Measurements from ENCODE around the gene KDM4B. TPM values are rescaled to one million over a fixed set of nuclear protein-coding genes. Genes with fewer than 3 reads are reported as not detected.

KDM4B gene
- total and polyA plus RNA-seq, 10 of the 15 experiments (the other 5 are each of a cell fraction or from before 2014, with no cell fraction given): 0.47 to 49.6 (median 16.2) TPM

DNA sequence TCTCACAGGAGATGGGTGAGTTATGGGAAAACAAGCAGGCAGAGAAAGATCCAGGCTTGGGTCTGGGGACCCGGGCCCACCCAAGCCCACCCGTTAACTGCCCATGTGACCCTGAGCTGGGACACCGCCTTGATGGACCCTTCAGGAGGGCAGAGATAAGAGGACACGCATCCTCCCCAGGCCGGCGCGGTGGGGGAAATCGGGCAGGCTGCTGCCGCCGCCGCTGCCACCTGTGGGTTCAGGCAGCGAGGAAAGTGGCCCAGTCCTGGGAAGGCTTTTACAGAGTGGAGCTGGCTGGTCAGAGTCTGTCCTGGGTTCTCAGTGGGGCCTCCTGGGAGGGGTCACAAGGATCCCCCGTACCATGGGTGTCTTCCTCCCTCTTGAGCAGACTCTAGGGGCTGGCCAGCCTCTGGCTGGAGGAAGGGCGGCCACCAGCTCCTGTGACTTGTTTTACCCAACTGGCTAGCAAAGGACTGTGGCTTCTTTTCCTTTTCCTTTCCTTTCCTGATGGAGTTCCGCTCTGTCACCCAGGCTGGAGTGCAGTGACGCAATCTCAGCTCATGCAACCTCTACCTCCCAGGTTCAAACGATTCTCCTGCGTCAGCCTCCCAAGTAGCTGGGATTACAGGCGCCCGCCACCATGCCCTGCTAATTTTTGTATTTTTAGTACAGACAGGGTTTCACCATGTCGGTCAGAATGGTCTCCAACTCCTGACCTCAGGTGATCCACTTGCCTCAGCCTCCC lies 155.4 kb downstream of the KDM4B start (continued):
- TF ChIP-seq, protein P1, sequence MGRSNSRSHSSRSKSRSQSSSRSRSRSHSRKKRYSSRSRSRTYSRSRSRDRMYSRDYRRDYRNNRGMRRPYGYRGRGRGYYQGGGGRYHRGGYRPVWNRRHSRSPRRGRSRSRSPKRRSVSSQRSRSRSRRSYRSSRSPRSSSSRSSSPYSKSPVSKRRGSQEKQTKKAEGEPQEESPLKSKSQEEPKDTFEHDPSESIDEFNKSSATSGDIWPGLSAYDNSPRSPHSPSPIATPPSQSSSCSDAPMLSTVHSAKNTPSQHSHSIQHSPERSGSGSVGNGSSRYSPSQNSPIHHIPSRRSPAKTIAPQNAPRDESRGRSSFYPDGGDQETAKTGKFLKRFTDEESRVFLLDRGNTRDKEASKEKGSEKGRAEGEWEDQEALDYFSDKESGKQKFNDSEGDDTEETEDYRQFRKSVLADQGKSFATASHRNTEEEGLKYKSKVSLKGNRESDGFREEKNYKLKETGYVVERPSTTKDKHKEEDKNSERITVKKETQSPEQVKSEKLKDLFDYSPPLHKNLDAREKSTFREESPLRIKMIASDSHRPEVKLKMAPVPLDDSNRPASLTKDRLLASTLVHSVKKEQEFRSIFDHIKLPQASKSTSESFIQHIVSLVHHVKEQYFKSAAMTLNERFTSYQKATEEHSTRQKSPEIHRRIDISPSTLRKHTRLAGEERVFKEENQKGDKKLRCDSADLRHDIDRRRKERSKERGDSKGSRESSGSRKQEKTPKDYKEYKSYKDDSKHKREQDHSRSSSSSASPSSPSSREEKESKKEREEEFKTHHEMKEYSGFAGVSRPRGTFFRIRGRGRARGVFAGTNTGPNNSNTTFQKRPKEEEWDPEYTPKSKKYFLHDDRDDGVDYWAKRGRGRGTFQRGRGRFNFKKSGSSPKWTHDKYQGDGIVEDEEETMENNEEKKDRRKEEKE (IDR thresholded peaks at IDR 0.05): no peak
- no peak for TF ChIP-seq PAX8 (IDR thresholded peaks at IDR 0.05)
- TF ChIP-seq, protein P2, sequence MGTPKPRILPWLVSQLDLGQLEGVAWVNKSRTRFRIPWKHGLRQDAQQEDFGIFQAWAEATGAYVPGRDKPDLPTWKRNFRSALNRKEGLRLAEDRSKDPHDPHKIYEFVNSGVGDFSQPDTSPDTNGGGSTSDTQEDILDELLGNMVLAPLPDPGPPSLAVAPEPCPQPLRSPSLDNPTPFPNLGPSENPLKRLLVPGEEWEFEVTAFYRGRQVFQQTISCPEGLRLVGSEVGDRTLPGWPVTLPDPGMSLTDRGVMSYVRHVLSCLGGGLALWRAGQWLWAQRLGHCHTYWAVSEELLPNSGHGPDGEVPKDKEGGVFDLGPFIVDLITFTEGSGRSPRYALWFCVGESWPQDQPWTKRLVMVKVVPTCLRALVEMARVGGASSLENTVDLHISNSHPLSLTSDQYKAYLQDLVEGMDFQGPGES (IDR thresholded peaks at IDR 0.05): no peak
- TF ChIP-seq TCF7 (IDR thresholded peaks at IDR 0.05; ENCODE audit: borderline replicate concordance): no peak
- TF ChIP-seq NRF1 (conservative IDR thresholded peaks at IDR 0.05; ENCODE audit: low read depth, low read length): no peak
- no peak for TF ChIP-seq ZNF622 (IDR thresholded peaks at IDR 0.05)
- no peak for TF ChIP-seq RAD21 (IDR thresholded peaks at IDR 0.05; ENCODE audit: insufficient read depth, low read depth, low read length)
- no peak for TF ChIP-seq HCFC1 (IDR thresholded peaks at IDR 0.05; ENCODE audit: low read length)

DNA sequence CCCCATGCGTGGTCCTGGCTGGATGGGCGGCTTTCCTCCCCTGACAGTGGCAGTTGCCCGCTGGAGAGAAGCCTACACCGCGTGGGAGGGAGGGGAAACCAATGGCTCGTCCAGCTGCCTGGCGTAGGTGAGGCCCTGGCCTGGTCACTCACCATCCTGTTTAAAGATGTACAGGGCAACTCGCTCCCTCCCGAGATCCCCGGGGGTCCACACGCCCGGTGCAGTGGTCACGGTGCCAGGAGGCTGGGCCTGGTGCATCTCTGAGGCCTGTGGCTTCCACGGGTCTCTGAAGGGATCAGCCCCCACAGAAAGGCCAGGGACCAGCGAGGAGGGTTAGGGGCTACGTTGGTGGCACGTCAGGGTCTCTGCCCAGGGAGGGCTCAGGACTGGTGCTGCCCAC lies 156.5 kb downstream of the KDM4B start:
- in situ Hi-C loops (cut with MboI): no loop called here
- no peak overlapping the region for H3K9ac ChIP-seq (ENCODE audit: control insufficient read depth, insufficient read depth, low read length)
- ChIA-PET SMC1A (ENCODE audit: uncharacterized antibody, unreplicated experiment) (no interaction called here), POLR2A (no interaction called here), CTCF (no interaction called here), RAD21 (ENCODE audit: unreplicated experiment) (no interaction called here)
- BruUV-seq (replicated peaks): no TSS peak
- ATAC-seq (no peak), FAIRE-seq (no peak), DNase-seq (ENCODE audit: low read depth, low spot score) (no peak)
- no peaks in the 10 kb centered on the region for H3K27me3 ChIP-seq (replicated peaks in 1 of 2; ENCODE audit: control insufficient read depth in 2 of 2, insufficient read depth in 2 of 2, low read length in 1 of 2)
- H3K4me1 ChIP-seq (ENCODE audit: control insufficient read depth, insufficient read depth, low read length): peaks cover 42% of the 10 kb centered on the region
- H2AFZ ChIP-seq (ENCODE audit: control insufficient read depth, low read depth, low read length): no peak overlapping the region
- 78% methylated on average over 17 of the region's 17 CpGs for WGBS (ENCODE audit: insufficient coverage, insufficient replicate concordance, low lambda C conversion rate, missing lambda C conversion rate)
- intact Hi-C loops (cut with micrococcal nuclease; ENCODE audit: unreplicated experiment): no loop called here
- H4K20me1 ChIP-seq (ENCODE audit: control insufficient read depth, insufficient read depth): no peaks in the 10 kb centered on the region
- no peak overlapping the region for H3K4me3 ChIP-seq
- no peak overlapping the region for H3K27ac ChIP-seq (ENCODE audit: control insufficient read depth, insufficient read depth)
- H3K9me3 ChIP-seq (replicated peaks; ENCODE audit: control insufficient read depth, insufficient read depth, low read length): no peaks in the 10 kb centered on the region
- H3K4me2 ChIP-seq (ENCODE audit: control insufficient read depth, insufficient read depth): no peak overlapping the region
- H3K36me3 ChIP-seq (ENCODE audit: control insufficient read depth in 2 of 2, insufficient read depth in 2 of 2, low read length in 1 of 2): peaks cover 0 to 1% of the 10 kb centered on the region in 2 experiments; a peak in 3 of 4 replicates
- 0 out of 2 replicates have a peak, but pooled peaks cover 2% of the 10 kb centered on the region for H3K79me2 ChIP-seq (ENCODE audit: control insufficient read depth, insufficient read depth, low read length)
- TF ChIP-seq STAT1 (conservative IDR thresholded peaks at IDR 0.05) (no peak), ZNF217 (IDR thresholded peaks at IDR 0.05) (no peak), BCL11A (IDR thresholded peaks at IDR 0.05; ENCODE audit: low read depth, low read length) (no peak), FOS (IDR thresholded peaks at IDR 0.05; ENCODE audit: borderline replicate concordance, extremely low read depth, insufficient read length) (no peak), ETV6 (conservative IDR thresholded peaks at IDR 0.05 in 1 of 2, IDR thresholded peaks at IDR 0.05 in 1 of 2; ENCODE audit: borderline replicate concordance in 1 of 2, low read depth in 1 of 2) (no peak), ASH2L (IDR thresholded peaks at IDR 0.05; ENCODE audit: borderline replicate concordance, low read depth) (no peak)
- TF ChIP-seq, protein P3, sequence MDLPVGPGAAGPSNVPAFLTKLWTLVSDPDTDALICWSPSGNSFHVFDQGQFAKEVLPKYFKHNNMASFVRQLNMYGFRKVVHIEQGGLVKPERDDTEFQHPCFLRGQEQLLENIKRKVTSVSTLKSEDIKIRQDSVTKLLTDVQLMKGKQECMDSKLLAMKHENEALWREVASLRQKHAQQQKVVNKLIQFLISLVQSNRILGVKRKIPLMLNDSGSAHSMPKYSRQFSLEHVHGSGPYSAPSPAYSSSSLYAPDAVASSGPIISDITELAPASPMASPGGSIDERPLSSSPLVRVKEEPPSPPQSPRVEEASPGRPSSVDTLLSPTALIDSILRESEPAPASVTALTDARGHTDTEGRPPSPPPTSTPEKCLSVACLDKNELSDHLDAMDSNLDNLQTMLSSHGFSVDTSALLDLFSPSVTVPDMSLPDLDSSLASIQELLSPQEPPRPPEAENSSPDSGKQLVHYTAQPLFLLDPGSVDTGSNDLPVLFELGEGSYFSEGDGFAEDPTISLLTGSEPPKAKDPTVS (IDR thresholded peaks at IDR 0.05; ENCODE audit: low read depth, low read length): no peak
- TF ChIP-seq, protein P4, sequence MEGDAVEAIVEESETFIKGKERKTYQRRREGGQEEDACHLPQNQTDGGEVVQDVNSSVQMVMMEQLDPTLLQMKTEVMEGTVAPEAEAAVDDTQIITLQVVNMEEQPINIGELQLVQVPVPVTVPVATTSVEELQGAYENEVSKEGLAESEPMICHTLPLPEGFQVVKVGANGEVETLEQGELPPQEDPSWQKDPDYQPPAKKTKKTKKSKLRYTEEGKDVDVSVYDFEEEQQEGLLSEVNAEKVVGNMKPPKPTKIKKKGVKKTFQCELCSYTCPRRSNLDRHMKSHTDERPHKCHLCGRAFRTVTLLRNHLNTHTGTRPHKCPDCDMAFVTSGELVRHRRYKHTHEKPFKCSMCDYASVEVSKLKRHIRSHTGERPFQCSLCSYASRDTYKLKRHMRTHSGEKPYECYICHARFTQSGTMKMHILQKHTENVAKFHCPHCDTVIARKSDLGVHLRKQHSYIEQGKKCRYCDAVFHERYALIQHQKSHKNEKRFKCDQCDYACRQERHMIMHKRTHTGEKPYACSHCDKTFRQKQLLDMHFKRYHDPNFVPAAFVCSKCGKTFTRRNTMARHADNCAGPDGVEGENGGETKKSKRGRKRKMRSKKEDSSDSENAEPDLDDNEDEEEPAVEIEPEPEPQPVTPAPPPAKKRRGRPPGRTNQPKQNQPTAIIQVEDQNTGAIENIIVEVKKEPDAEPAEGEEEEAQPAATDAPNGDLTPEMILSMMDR (IDR thresholded peaks at IDR 0.05 in 2 of 3, conservative IDR thresholded peaks at IDR 0.05 in 1 of 3; ENCODE audit: control insufficient read depth in 2 of 3, extremely low read depth in 1 of 3, insufficient read depth in 1 of 3, low read depth in 3 of 3, low read length in 3 of 3): no peak

Data from GM12878 (cell line).